Measurements from ENCODE around the gene NCKAP5.
"Not testable (repeated sequence)": the region's sequence is repeated elsewhere in the genome, so short reads cannot be mapped to it uniquely, and the experiment has no call there.

Gene NCKAP5

DNA sequence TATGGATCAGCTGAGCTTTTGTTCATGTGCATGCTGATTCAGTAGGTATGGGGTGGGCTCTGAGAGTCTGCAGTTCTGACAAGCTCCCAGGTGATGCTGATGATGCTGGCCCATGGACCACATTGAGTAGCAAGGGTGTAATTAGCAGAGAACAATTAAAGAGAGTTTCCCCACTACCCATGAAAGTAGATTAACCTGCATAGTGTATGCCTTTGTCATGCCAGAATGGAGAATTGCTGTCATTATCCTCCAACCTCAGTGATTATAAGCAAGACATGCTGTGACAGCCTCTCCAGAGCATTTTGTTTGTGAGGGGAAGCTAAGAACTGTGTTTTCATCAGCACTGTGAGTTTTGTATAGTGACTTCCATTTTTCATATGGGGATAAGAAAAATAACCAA, 838.7 kb downstream of the NCKAP5 start:
- no peak for DNase-seq

DNA sequence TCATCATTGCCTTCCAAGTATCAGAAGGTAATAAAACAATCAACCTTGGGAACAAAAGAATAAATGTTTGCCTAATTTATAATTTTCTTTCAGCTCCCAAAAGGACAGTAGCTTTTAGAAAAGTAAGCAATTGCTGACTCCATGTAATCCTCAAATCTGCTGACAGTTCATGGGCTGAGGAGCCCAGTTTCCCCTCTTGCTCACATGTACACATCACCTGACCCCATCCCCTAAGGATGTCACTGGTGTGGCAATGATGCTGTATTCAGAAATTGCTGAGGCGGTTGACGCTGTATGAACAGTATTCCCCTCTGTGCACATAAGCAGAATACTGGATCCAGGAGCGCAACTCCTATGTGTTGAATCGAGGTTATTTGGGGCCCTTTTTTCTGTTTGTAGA, 842.1 kb downstream of the NCKAP5 start:
- no peak for DNase-seq

- DNase-seq = no peak
These were observed 842.5 kb downstream of the NCKAP5 start for GRCh38 chr2:132725748-132726147.

GRCh38 chr2:132725148-132725547, 843.1 kb downstream of the NCKAP5 start:
- DNase-seq = no peak

- DNase-seq = no peak
These were observed 846.3 kb downstream of the NCKAP5 start for GRCh38 chr2:132721938-132722337.

GRCh38 chr2:132720393-132720792, 847.9 kb downstream of the NCKAP5 start:
- DNase-seq = no peak

DNA sequence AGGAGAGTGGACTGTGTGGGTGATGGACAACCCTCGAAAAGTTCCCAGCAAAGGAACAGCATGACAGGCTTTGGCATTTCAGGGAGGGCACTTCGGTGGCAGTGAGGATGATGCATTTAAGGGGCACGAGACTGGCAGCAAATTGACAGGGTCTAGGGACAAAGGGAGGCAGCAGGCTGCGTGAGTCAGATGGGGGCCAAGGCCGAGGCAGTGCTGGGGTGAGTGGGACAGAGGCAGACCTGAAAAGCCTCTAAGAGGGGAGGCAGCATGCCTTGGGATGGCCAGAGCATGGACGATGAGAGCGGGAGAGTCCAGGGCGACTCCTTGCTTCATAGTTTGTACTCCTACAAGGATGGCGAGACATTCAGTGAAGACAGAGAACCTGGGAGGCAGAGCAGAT, 848.8 kb downstream of the NCKAP5 start:
- DNase-seq = no peak

- DNase-seq = no peak
These were observed 851.3 kb downstream of the NCKAP5 start for GRCh38 chr2:132716954-132717353.

- DNase-seq = no peak
These were observed 852.6 kb downstream of the NCKAP5 start for GRCh38 chr2:132715386-132716351.

DNA sequence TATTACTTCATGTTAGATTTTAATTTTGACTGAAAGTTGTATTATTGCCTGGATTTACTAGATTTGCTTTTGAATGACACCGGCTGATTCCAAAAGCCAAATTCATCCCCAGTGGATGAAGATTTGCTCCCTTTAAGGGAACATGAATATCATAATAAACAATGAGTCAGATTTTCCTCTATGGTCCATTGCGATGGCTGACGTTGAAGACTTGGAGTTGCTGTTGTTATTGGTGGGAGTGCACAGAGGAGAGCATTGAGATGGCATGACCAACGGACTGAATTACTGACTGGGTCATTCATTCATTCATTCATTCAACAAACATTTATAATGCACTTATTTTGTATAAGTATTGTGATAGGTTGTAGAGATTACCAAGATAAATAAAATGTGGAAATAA, 864.9 kb downstream of the NCKAP5 start:
- DNase-seq = no peak

- no peak for DNase-seq
These were observed 866.5 kb downstream of the NCKAP5 start for GRCh38 chr2:132701810-132702209.

GRCh38 chr2:132699802-132700201, 868.5 kb downstream of the NCKAP5 start:
- DNase-seq = not testable (repeated sequence)

- DNase-seq = not testable (repeated sequence)
These were observed 869.9 kb downstream of the NCKAP5 start for GRCh38 chr2:132698347-132698746.

DNA sequence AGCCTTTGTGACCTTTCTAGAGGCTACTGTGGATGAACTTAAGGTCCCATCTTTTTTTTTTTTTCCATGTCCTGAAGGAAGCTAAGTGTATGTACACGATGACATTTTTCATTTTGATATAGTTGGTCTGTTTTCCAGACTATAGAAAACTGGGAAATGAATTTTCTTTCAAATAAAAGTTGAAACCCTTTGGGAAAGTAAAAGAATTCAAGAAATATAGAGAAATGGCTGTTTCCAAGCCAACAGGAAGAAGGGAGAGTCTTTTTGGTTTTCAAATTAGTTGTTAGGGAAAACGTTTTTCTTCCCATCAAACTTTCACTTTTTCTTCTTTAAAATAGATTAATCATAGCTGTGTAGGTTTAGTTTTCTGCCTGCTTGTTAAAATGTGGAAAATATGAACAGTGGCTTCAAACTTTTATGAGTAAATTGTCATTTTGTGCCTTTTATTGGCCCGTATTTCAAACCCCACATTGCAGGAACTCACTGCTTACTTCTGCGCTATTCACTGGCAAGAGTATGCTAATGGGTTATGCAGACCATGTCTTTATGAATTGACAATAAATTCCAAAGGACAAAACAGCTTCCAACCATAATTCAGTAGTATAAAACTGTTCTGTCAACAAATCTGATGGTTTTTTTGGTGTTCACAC, 870.6 kb downstream of the NCKAP5 start:
- DNase-seq = no peak

DNA sequence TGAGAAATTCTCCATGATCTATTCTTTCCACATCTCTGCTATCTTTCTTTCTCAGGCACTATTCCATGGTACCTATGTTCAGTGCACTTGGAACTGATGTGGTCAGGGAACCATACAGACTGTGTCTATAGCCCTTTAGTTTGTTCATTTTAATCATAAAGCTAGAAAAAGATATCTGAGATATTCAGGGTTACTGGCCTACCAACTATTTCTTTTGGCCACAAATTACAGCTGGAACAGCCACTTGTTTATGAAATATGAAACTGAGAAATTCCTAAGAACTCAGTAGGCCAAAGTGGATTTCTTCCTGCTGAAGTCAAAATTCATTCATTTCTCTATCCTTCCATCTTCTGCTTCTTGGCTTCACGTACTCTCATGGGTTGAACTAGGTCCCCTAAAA, 875.4 kb downstream of the NCKAP5 start:
- no peak for DNase-seq

DNA sequence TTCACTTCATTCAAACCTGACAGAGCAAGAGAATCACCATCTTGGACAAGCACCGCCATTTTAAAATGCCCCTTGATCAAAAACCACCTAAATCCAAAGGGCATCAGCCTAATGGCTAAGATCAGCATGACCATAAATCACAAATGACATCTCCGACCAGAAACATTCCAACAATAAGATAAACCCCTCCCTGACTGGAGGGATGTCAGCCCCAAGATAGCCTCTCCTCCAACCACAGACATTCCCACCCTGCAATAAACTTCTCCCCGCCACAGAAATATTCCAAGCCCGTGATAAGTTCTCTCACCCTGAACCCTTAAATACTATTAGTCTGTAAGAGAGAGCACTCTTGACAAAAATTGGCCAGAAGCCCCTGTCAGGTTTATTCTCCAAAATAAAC, 876.7 kb downstream of the NCKAP5 start:
- no peak for DNase-seq

GRCh38 chr2:132690664-132691303, 877.5 kb downstream of the NCKAP5 start:
- no peak for DNase-seq

DNA sequence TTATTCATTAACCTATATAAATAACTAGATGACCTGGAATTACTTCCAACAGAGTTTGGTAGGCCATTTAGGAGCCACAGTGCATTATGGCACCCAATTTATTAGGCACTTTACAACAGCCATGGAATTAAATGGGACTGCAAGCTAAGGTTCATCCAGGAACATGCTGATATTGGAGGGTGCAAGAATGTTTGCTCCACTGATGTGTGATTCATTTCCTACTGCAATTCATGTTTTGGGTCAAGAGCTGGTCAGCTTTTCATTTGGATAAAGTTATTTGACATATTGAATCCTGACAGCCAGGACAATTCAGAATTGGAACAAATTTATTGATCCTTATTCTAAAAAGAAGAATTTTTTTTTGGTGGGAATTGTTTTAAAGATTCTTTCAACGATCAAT, 886.5 kb downstream of the NCKAP5 start:
- DNase-seq = no peak

DNA sequence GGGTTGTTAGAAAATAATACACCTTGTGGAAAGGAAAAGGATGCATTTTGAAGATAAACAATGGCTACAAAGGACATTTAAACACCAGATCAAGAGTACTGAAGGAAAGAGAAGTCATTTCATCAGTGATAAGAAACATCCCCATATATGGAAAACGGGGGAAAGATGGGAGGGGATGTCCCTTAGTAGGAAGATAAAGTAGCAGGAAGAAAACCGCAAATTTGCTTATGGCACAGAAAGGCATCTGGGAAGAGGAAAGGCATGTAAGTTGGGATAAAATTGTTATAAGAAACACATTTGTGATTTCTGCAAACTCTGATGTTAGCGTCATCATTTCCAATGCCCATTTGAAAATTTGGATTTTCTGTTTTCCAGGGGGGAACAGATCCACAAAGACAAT, 887.7 kb downstream of the NCKAP5 start:
- DNase-seq = no peak

- no peak for DNase-seq
These were observed 889.8 kb downstream of the NCKAP5 start for GRCh38 chr2:132678483-132678882.

DNA sequence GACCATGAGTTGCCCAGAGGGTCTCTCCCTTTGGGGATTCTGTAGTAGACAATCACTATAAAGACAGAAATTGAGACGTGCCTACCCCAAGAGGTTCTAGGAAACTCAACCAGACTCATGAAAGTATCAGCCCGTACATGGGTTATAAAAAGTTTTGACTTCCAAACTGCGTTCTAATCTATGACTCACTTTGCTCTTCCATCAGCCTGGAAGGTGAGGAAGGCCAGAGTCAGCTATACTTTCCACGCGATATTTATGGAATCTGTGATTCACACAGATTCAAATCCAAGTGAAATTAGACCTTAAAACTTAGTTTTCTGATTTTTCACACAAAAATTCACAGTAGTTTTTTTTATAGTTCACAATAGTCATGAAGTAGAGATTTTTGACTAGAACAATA, 890.6 kb downstream of the NCKAP5 start:
- DNase-seq = no peak

DNA sequence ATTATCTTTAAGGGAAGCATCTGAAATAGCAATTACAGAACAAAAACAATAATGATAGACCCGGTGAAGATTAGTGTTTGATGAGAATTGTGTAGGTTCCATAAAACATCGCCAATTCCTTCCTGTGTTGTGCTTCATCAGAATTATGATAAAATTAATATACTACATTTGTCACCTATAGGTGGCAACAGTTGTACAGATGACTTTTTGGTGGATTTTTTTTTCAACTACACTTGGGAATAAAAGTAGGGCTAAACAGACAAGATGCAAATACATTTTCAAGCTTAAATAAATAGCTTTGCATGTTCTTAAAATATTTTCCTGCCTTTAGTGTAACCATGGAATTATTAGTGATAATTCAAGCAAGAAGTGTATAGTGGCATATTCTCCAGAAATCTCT, 891.3 kb downstream of the NCKAP5 start:
- peak; percentile 10 for DNase-seq

DNA sequence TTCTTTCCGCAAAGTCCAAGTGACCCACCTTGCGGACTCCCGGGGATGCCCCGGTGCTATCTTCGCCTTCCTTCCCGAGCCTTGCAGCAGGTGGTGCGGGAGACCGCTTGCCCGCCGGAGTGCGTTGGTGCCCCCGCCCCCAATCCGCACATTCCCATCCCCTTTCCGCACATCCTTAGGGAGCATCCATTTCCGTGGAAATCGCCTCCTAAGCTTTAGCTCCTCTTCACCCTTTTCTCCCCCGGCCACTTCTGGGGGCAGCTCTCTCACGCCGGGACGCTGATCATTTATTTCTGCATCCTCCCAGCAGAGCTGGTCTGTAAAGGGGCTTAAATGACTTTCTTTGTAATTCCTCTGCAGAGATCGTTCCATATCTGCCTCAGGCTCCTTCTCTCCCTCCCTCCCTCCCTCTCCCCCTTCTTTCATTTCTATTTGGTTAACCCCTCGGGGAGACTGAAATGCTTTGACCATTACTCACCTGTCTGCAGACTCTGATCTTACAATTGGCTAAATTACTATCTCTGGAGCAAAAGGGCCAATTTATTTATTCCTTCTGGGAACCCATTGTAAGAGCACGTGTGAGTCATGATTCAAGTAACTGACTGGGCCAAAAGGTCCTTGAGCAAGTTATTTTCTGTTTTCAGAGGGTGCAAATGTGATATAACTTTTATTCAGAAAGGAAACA, 897.0 kb downstream of the NCKAP5 start:
- no peak for DNase-seq
